HepG2 (cell line): Measurements from ENCODE around the gene PSMB3. TPM values are rescaled to one million over a fixed set of nuclear protein-coding genes. Genes with fewer than 3 reads are reported as not detected.

Experiments
- AGO2 ChIP-seq: fragments of 200-400 bp; formaldehyde crosslinking; optimal IDR thresholded peaks from 2 replicates; pipeline ENCODE3; 2017; ENCODE audit warnings: mild to moderate bottlenecking, low read depth, low read length, moderate library complexity
- E2F5 ChIP-seq: sonication (generic); formaldehyde crosslinking; conservative IDR thresholded peaks from 2 replicates; pipeline ENCODE4 v1.4.0; 2020; ENCODE audit warnings: missing genetic modification reagents
- ELK4 ChIP-seq: sonication (generic); formaldehyde crosslinking; IDR thresholded peaks from 2 replicates; pipeline ENCODE4 v1.9.0; 2021; ENCODE audit warnings: missing genetic modification reagents, borderline replicate concordance
- GTF2F1 ChIP-seq: fragments of 150-350 bp; IDR thresholded peaks from 2 replicates; pipeline ENCODE4 v1.6.1; 2014; ENCODE audit warnings: low read length
- NR2C2 ChIP-seq: sonication (generic); formaldehyde crosslinking; IDR thresholded peaks from 2 replicates; pipeline ENCODE4 v1.4.0; 2020; ENCODE audit warnings: missing genetic modification reagents, mild to moderate bottlenecking, moderate library complexity, borderline replicate concordance
- PCBP2 ChIP-seq: fragments of 200-400 bp; formaldehyde crosslinking; optimal IDR thresholded peaks from 2 replicates; pipeline ENCODE3; 2018; ENCODE audit warnings: low read length, low read depth; ENCODE audit not compliant: poor library complexity, severe bottlenecking
- RNF2 ChIP-seq: fragments of 450-650 bp; conservative IDR thresholded peaks from 2 replicates; pipeline ENCODE4 v1.6.1; 2016; ENCODE audit warnings: low read depth
- WIZ ChIP-seq: sonication (generic); formaldehyde crosslinking; IDR thresholded peaks from 2 replicates; pipeline ENCODE4 v1.5.1; 2020; ENCODE audit warnings: mild to moderate bottlenecking, missing genetic modification reagents
- ZEB1 ChIP-seq: IDR thresholded peaks from 2 replicates; pipeline ENCODE4 v1.6.1; 2012; ENCODE audit warnings: mild to moderate bottlenecking, low read depth, inconsistent platforms; ENCODE audit not compliant: insufficient replicate concordance
- ZKSCAN8 ChIP-seq: IDR thresholded peaks from 2 replicates; pipeline ENCODE4 v1.6.1; 2016; ENCODE audit warnings: borderline replicate concordance, missing genetic modification reagents, missing compliant biosample characterization
- ZNF224 ChIP-seq: sonication (generic); formaldehyde crosslinking; IDR thresholded peaks from 2 replicates; pipeline ENCODE4 v1.5.0; 2020; ENCODE audit warnings: mild to moderate bottlenecking, missing genetic modification reagents
- polyA plus RNA-seq, 8 experiments: library from polyadenylated mRNA; depleted of rRNA in 3 of 8; stranded (reverse) in 7 of 8; unstranded in 1 of 8; fragments of >200 nt; fragmentation: Illumina TruSeq in 4 of 8; extraction: Trizol in 4 of 8; gene quantifications; 2 replicates each; pipeline versions ENCODE4 v1.2.1 to v1.2.3, GENCODE V29; 2011 to 2016; ENCODE audit warnings: low read depth in 4 of 8, missing spikeins in 1 of 8, mixed read lengths in 1 of 8; ENCODE audit not compliant: insufficient read depth in 1 of 8
- total RNA-seq, 5 experiments: library from RNA; depleted of rRNA; stranded (reverse); fragments of >200 nt; fragmentation: Illumina TruSeq; extraction: Trizol; gene quantifications; 2 replicates each; pipeline ENCODE4 v1.2.3, GENCODE V29; 2016; ENCODE audit warnings: low read depth in 1 of 5
- TF ChIP-seq, protein P1 (sequence below): IDR thresholded peaks from 2 replicates; pipeline ENCODE4 v1.4.0; 2020; ENCODE audit warnings: mild to moderate bottlenecking, missing genetic modification reagents
- TF ChIP-seq, protein P2 (sequence below): sonication (generic); formaldehyde crosslinking; IDR thresholded peaks from 2 replicates; pipeline ENCODE4 v1.4.0; 2020; ENCODE audit warnings: missing genetic modification reagents, borderline replicate concordance
- TF ChIP-seq, protein P3 (sequence below): IDR thresholded peaks from 2 replicates; pipeline ENCODE4 v1.6.1; 2016; ENCODE audit warnings: missing compliant biosample characterization, missing genetic modification reagents, borderline replicate concordance
- TF ChIP-seq, protein P4 (sequence below): sonication (generic); formaldehyde crosslinking; IDR thresholded peaks from 2 replicates; pipeline ENCODE4 v1.4.0; 2020; ENCODE audit warnings: missing genetic modification reagents

The PSMB3 gene
- total and polyA plus RNA-seq, 2 of the 13 experiments (the other 11 are each of a cell fraction or from before 2014, with no cell fraction given): 366 to 517 TPM

- no peak for TF ChIP-seq ELK4 (CRISPR knock-in tag)
- TF ChIP-seq WIZ: no peak
- TF ChIP-seq, protein P1, sequence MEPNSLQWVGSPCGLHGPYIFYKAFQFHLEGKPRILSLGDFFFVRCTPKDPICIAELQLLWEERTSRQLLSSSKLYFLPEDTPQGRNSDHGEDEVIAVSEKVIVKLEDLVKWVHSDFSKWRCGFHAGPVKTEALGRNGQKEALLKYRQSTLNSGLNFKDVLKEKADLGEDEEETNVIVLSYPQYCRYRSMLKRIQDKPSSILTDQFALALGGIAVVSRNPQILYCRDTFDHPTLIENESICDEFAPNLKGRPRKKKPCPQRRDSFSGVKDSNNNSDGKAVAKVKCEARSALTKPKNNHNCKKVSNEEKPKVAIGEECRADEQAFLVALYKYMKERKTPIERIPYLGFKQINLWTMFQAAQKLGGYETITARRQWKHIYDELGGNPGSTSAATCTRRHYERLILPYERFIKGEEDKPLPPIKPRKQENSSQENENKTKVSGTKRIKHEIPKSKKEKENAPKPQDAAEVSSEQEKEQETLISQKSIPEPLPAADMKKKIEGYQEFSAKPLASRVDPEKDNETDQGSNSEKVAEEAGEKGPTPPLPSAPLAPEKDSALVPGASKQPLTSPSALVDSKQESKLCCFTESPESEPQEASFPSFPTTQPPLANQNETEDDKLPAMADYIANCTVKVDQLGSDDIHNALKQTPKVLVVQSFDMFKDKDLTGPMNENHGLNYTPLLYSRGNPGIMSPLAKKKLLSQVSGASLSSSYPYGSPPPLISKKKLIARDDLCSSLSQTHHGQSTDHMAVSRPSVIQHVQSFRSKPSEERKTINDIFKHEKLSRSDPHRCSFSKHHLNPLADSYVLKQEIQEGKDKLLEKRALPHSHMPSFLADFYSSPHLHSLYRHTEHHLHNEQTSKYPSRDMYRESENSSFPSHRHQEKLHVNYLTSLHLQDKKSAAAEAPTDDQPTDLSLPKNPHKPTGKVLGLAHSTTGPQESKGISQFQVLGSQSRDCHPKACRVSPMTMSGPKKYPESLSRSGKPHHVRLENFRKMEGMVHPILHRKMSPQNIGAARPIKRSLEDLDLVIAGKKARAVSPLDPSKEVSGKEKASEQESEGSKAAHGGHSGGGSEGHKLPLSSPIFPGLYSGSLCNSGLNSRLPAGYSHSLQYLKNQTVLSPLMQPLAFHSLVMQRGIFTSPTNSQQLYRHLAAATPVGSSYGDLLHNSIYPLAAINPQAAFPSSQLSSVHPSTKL (CRISPR knock-in tag): peak; percentile 31; the same call in 1 of the 2 replicates
- TF ChIP-seq E2F5 (CRISPR knock-in tag): no peak
- TF ChIP-seq AGO2: peak; percentile 70
- TF ChIP-seq, protein P2, sequence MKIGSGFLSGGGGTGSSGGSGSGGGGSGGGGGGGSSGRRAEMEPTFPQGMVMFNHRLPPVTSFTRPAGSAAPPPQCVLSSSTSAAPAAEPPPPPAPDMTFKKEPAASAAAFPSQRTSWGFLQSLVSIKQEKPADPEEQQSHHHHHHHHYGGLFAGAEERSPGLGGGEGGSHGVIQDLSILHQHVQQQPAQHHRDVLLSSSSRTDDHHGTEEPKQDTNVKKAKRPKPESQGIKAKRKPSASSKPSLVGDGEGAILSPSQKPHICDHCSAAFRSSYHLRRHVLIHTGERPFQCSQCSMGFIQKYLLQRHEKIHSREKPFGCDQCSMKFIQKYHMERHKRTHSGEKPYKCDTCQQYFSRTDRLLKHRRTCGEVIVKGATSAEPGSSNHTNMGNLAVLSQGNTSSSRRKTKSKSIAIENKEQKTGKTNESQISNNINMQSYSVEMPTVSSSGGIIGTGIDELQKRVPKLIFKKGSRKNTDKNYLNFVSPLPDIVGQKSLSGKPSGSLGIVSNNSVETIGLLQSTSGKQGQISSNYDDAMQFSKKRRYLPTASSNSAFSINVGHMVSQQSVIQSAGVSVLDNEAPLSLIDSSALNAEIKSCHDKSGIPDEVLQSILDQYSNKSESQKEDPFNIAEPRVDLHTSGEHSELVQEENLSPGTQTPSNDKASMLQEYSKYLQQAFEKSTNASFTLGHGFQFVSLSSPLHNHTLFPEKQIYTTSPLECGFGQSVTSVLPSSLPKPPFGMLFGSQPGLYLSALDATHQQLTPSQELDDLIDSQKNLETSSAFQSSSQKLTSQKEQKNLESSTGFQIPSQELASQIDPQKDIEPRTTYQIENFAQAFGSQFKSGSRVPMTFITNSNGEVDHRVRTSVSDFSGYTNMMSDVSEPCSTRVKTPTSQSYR (CRISPR knock-in tag): peak; percentile 79; the same call in 1 of the 2 replicates
- peak; percentile 55 for TF ChIP-seq ZEB1
- peak; percentile 67 for TF ChIP-seq NR2C2 (CRISPR knock-in tag)
- TF ChIP-seq ZNF224 (CRISPR knock-in tag): no peak
- no peak for TF ChIP-seq RNF2
- TF ChIP-seq, protein P3, sequence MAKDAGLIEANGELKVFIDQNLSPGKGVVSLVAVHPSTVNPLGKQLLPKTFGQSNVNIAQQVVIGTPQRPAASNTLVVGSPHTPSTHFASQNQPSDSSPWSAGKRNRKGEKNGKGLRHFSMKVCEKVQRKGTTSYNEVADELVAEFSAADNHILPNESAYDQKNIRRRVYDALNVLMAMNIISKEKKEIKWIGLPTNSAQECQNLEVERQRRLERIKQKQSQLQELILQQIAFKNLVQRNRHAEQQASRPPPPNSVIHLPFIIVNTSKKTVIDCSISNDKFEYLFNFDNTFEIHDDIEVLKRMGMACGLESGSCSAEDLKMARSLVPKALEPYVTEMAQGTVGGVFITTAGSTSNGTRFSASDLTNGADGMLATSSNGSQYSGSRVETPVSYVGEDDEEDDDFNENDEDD (CRISPR knock-in tag): no peak
- no peak for TF ChIP-seq PCBP2
- TF ChIP-seq, protein P4, sequence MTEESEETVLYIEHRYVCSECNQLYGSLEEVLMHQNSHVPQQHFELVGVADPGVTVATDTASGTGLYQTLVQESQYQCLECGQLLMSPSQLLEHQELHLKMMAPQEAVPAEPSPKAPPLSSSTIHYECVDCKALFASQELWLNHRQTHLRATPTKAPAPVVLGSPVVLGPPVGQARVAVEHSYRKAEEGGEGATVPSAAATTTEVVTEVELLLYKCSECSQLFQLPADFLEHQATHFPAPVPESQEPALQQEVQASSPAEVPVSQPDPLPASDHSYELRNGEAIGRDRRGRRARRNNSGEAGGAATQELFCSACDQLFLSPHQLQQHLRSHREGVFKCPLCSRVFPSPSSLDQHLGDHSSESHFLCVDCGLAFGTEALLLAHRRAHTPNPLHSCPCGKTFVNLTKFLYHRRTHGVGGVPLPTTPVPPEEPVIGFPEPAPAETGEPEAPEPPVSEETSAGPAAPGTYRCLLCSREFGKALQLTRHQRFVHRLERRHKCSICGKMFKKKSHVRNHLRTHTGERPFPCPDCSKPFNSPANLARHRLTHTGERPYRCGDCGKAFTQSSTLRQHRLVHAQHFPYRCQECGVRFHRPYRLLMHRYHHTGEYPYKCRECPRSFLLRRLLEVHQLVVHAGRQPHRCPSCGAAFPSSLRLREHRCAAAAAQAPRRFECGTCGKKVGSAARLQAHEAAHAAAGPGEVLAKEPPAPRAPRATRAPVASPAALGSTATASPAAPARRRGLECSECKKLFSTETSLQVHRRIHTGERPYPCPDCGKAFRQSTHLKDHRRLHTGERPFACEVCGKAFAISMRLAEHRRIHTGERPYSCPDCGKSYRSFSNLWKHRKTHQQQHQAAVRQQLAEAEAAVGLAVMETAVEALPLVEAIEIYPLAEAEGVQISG (CRISPR knock-in tag): peak; percentile 25; the same call in 1 of the 2 replicates
- TF ChIP-seq GTF2F1: no peak
- 0 out of 2 replicates have a peak, but pooled peaks have one; percentile 17 for TF ChIP-seq ZKSCAN8 (CRISPR knock-in tag)
These were observed 46.6 kb upstream of the PSMB3 start (continued) for GRCh38 chr17:38705803-38706504.
